NB4 (cell line): ENCODE results near the gene TMOD1.

Experiments
- DNase-seq: peaks from one replicate; pipeline ENCODE4 v3.0.0; 2010; ENCODE audit warnings: low read depth
- H3K4me3 ChIP-seq: one replicate; pipeline ENCODE4 v1.5.1; 2011; ENCODE audit warnings: mild to moderate bottlenecking, low read depth, low read length, moderate library complexity
- CTCF ChIP-seq: IDR thresholded peaks from one replicate; pipeline ENCODE4 v1.5.1; 2012; ENCODE audit warnings: low read depth, low read length
- MYC ChIP-seq: IDR thresholded peaks from 2 replicates; pipeline ENCODE4 v1.6.1; 2011; ENCODE audit warnings: low read depth, low read length
- POLR2A ChIP-seq: IDR thresholded peaks from 2 replicates; pipeline ENCODE4 v1.6.1; 2011; ENCODE audit warnings: mild to moderate bottlenecking; ENCODE audit not compliant: insufficient read length; ENCODE audit errors: extremely low read depth
- TF ChIP-seq, protein P1 (sequence below): IDR thresholded peaks from 2 replicates; pipeline ENCODE4 v1.6.1; 2011; ENCODE audit warnings: low read depth, low read length

Gene TMOD1

GRCh38 chr9:97550386-97550785 lies 48.9 kb downstream of the TMOD1 start:
- H3K4me3 ChIP-seq: no peak overlapping the region
- TF ChIP-seq POLR2A: no peak
- TF ChIP-seq, protein P1, sequence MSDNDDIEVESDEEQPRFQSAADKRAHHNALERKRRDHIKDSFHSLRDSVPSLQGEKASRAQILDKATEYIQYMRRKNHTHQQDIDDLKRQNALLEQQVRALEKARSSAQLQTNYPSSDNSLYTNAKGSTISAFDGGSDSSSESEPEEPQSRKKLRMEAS: no peak
- TF ChIP-seq CTCF: no peak
- TF ChIP-seq MYC: no peak
- no peak for DNase-seq

- no peak for TF ChIP-seq POLR2A
- H3K4me3 ChIP-seq: no peak overlapping the region
- DNase-seq: no peak
Observed at GRCh38 chr9:97551308-97551707, 49.8 kb downstream of the TMOD1 start.

DNA sequence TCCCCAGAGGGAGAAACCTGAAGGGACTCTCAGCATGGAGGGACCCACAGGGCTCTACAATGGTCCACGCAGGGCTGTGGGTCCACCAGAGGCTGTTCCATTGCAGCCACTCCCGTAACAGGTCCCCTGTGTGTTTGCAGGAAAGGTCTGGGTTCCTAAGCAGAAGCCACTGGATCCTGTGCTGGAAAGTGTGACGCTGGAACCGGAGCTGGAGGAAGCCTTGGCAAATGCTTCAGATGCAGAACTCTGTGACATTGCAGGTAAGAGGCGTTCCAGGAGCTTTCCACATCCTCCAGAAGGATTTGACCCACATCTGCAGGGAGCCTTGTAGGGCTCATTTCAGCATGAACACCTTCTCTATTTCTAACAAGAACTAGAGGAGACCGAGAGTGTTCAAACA lies 51.7 kb downstream of the TMOD1 start:
- TF ChIP-seq, protein P1: no peak
- TF ChIP-seq POLR2A (no peak), MYC (no peak), CTCF (no peak)
- H3K4me3 ChIP-seq: no peak overlapping the region
- no peak for DNase-seq

DNA sequence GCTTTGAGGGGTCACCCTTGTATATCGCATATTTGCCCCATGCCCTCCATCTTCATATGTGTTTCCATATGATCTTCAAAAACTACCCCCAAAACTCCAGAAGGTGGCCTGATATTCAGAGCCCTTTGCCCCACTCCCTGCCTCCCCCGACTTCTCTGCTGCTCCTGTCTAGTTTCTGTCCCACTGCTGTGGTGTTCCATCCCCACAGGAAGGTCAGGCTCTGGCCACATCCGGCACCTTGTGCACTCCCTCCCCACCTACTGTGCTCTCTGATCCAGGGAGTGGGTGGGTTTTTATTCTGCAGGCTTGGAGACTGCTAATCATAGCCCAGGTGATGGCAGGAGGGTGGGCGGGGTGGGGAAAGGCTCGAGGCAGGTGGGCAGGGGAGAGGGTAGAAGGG lies 52.4 kb downstream of the TMOD1 start:
- TF ChIP-seq MYC: no peak
- TF ChIP-seq CTCF: no peak
- DNase-seq: no peak
- H3K4me3 ChIP-seq: no peak overlapping the region

GRCh38 chr9:97554566-97555075 lies 53.2 kb downstream of the TMOD1 start:
- DNase-seq: no peak
- TF ChIP-seq, protein P1: no peak
- TF ChIP-seq CTCF (no peak), MYC (no peak), POLR2A (no peak)
- H3K4me3 ChIP-seq: no peak overlapping the region

DNA sequence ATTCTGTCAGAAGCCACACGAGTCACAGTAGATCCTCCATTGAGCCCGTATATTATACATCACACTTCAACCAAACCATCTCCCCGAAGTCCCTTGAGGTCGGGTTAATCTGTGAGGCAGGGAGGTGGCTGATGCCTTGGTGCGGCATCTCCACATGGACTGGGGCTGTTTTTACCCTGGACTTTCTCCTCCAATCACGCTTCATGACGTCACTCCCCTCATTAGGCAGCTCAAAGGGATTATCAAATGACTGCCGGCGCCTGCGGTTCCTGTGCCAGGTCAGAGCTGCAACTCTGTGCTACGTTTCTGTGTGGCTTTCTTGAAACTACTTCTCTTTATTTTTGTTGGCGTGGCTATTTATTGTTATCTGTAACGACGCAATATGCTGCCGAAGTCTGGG lies 53.7 kb downstream of the TMOD1 start:
- no peak overlapping the region for H3K4me3 ChIP-seq
- no peak for TF ChIP-seq CTCF
- TF ChIP-seq, protein P1: no peak
- no peak for TF ChIP-seq MYC
- TF ChIP-seq POLR2A: no peak

More for the DNA sequence above, 53.7 kb downstream of the TMOD1 start:
- DNase-seq: no peak
